HG02678 (cell line): ENCODE results near the gene LAMA3.

Experiments used
- ATAC-seq: cut with Tn5 transposase; IDR thresholded peaks from one replicate; pipeline ENCODE4 v1.9.1; 2021; ENCODE audit warnings: mild to moderate bottlenecking, moderate library complexity; ENCODE audit not compliant: unreplicated experiment

Gene LAMA3

GRCh38 chr18:23814991-23815614, 125.8 kb downstream of the LAMA3 start:
- no peak for ATAC-seq

- ATAC-seq: no peak
Measured at GRCh38 chr18:23816021-23816420, 126.8 kb downstream of the LAMA3 start.

DNA sequence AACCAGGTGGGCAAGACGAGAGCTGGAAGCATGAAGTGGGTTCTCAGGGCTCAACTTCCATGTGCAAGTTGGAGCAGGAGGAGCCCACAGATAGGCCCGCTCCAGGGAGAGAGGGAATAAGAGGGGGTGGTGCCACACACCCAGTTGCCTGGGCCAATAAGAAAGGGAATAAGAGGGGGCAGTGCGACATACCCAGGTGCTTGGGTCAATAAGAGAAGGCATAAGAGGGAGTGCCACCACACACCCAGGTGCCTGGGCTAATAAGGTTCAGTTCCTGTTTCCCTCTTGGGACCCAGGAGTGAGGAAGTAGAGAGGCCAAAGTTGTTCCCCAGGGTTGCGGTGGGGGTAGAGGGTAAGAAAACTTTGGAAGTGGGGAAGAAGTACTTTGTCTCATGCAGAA, 127.5 kb downstream of the LAMA3 start:
- no peak for ATAC-seq

GRCh38 chr18:23819001-23819400, 129.7 kb downstream of the LAMA3 start:
- ATAC-seq: no peak

GRCh38 chr18:23822590-23823385, 133.5 kb downstream of the LAMA3 start:
- no peak for ATAC-seq

GRCh38 chr18:23824240-23824639, 135.0 kb downstream of the LAMA3 start:
- no peak for ATAC-seq

DNA sequence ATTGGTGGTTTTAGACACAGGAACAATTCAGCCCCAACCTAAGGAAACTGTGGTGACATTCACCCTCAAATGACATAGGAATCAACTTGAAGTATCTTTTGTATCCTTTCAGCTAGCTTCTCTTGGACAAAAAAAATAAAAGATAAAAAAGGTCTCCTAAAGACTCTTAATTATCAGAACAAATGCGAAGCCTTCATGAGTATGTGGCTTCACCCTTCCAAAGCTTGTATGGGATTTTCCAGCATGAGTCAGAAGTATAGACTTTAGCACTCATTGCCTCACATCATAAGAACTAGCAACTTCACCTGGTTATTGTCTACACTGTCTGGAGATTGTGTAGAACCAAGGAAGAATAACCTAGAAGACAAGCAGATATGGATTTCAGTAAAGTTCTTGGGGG, 135.4 kb downstream of the LAMA3 start:
- no peak for ATAC-seq

DNA sequence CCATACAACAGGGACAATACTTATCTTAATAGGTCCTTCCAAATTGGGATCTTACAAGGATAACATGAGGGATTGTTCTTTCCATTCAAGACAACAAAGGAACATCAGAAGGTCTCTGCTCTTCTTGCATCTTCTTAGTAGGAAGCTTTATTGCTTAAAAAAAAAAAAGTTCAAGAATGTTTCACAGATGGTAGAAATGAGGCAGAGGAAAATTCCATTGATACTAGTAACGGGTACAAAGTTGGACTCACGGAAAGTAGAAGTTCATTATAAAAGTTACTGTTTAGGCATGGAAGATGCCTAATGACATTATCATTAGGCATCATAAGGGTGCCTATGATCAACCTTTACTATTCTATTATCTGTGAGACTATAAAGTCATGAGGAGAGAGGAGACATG, 136.2 kb downstream of the LAMA3 start:
- peak; percentile 5 for ATAC-seq

- peak; percentile 62 for ATAC-seq
Measured at GRCh38 chr18:23825978-23826405, 136.7 kb downstream of the LAMA3 start.

DNA sequence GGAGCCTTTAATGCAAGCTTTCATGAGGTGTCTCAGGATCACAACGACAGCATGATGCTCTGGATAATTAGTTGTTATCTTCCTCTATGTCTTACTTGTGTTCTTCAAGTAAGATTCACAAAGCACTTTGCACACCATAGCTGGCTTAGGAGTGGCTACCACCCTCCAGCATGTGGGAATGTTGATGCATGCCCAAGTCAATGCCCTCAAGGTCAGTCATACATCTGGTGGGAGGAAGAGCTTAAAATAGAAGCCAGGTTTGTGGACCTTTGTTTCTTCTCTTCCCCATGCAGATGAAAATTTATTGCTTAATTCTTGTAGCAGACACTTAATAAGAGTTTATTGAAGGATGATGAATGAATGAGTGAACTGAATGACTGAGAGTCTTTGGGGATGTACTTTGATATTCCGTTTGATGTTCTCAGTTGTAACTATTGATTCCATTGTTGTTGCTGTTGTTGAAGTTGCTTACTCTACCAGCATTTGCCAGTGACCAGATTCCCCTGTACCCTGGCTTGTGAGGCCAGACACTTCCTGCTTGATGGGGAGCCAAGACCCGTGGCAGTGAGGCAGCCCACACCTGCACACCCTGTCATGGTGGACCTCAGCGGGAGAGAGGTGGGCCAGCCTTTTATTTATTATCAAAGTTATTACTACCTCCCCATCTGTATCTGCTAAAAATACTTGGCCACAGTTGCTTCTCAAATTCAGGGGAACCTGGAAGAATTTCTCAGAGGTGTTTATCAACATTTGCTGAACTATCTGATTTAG, 137.8 kb downstream of the LAMA3 start:
- ATAC-seq: no peak

GRCh38 chr18:23827681-23828080, 138.4 kb downstream of the LAMA3 start:
- no peak for ATAC-seq

DNA sequence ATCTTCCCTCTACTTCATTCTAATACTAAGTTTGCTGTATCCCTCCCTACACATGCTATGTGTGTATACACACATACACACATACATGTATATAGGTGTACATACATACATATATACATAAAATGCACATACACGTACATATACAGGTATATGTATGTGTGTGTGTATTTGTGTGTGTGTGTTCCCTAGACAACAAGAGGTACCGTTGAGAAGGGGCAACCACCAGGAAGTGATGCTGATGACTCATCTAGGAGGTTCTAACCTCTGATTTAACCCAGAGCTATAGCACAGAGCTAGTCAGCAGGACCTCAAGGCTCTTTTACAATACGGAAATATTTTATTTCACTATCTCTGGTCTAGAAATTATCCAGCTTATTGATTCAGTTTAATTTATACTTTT, 139.2 kb downstream of the LAMA3 start:
- ATAC-seq: peak; percentile 86

GRCh38 chr18:23832911-23833310, 143.7 kb downstream of the LAMA3 start:
- ATAC-seq: no peak

DNA sequence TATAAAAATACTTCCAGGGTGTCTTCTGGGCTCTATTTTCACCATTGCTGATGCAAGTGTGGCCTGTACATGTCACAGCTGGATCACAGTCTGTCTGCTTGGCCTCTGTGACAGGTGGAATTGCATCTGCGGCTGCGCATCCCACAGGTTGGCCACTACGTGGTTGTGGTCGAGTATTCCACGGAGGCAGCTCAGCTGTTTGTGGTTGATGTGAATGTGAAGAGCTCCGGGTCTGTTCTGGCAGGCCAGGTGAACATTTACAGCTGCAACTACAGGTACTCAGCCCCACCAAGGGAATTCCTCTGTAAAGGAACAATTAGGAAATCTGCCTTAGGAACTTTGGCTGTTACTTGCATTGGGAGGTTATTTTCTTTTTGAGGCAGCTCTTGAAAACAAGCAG, 144.5 kb downstream of the LAMA3 start:
- ATAC-seq: no peak

GRCh38 chr18:23835091-23835490, 145.8 kb downstream of the LAMA3 start:
- no peak for ATAC-seq

GRCh38 chr18:23835506-23835905, 146.3 kb downstream of the LAMA3 start:
- no peak for ATAC-seq

DNA sequence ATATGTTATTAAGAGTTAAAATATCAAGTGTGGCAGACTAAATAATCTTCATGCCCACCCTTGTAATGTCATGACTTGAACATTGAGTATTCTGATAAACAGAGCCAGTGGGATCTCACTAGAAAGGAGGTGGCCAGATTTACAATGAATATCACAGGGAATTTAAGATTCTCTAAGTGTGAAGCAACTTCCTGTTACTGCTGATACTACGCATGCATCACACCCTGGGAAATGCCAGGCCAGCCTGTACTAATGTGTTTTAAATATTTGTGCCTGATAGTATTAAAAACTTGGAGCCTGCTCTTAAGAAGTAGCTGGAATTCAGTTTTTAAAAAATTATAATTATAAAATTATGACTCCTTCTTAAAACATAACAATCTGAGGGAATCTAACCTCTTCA, 148.3 kb downstream of the LAMA3 start:
- ATAC-seq: no peak

DNA sequence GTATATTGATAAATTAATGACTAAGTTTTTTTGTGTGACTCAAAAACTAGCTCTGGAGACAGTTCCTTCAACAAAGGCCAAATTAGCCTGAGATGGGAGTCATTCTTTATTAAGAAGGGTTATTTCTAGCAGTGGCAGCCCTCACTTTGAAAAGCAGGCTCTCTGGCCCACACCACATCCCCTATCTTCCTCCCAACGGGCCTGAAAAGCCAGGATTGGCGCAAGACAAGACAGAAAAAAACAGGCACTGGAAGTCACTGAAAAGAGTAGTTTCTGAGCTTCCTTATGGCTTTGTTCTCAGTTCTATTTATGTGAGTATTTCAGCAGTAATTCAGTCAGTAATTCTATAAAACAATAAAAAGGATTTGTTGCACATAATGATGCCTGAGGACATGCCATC, 149.0 kb downstream of the LAMA3 start:
- ATAC-seq: no peak

- ATAC-seq: no peak
Measured at GRCh38 chr18:23838801-23839366, 149.6 kb downstream of the LAMA3 start.

GRCh38 chr18:23842305-23842704, 153.1 kb downstream of the LAMA3 start:
- no peak for ATAC-seq

DNA sequence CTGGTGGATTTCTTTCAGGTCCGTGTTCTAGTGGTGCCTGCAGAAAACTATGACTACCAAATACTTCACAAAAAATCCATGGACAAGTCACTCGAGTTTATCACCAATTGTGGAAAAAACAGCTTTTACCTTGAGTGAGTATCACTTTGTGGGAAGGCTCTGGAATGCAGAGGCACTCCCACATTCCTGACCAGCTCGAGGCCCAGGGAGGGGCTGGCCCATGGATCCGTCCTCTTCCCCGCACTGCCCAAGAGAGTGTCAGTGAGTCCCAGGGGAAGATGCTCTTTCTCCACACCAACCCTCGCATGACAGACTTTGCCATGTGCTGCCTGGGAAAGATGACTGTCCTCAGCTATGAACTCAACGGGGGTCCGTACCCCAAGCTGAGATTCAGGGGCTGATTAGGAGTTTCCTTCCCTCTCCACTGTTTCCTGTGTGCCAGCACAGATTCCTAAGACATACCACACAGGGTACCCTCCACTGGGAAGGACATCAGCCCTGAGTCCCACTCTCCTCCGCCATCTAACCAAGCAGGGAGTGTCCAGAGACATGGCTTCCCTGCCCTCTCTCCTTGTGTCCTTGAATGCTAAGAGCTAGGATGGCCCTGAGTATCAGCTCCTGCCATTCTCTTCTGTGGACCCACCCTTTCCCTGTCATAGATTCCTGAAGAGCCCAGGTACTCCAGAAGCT, 155.9 kb downstream of the LAMA3 start:
- no peak for ATAC-seq
